Measurements from ENCODE around the gene IGF1R. TPM values are rescaled to one million over a fixed set of nuclear protein-coding genes. Genes with fewer than 3 reads are reported as not detected.

IGF1R gene
- total and polyA plus RNA-seq, 2 of the 13 experiments (the other 11 are each of a cell fraction or from before 2014, with no cell fraction given): 15.9 to 18.4 TPM

GRCh38 chr15:98796685-98797357, 148.5 kb downstream of the IGF1R start:
- 94% methylated on average over 5 of the region's 12 CpGs for WGBS (ENCODE audit: low lambda C conversion rate)
- ChIA-PET POLR2A (no interaction called here), CTCF (ENCODE audit: low intra/inter-chr PET ratio, low total read pairs) (no interaction called here)
- intact Hi-C loops (cut with micrococcal nuclease; ENCODE audit: unreplicated experiment) (no loop called here), in situ Hi-C loops (cut with HindIII; ENCODE audit: extremely low pct_ligation_motif_present, low pct_unique_long_range_greater_than_20kb) (no loop called here)
- H3K9me3 ChIP-seq (ENCODE audit: low read length): no peaks in the 10 kb centered on the region
- no peak for DNase-seq (ENCODE audit: low spot score)
- no peak overlapping the region for H3K9ac ChIP-seq (ENCODE audit: insufficient read depth, low read depth, low read length)
- H3K27ac ChIP-seq (ENCODE audit: extremely low read length, insufficient read depth, low read length): no peak overlapping the region
- no peaks in the 10 kb centered on the region for H3K27me3 ChIP-seq (ENCODE audit: control insufficient read depth in 1 of 2, insufficient read depth in 2 of 2, low read length in 2 of 2)
- TF ChIP-seq KMT2B (CRISPR knock-in tag; IDR thresholded peaks at IDR 0.05) (no peak), ZNF20 (CRISPR knock-in tag; IDR thresholded peaks at IDR 0.05) (no peak), E2F2 (CRISPR knock-in tag; IDR thresholded peaks at IDR 0.05; ENCODE audit: borderline replicate concordance) (no peak), CC2D1A (CRISPR knock-in tag; IDR thresholded peaks at IDR 0.05) (no peak), RBM22 (optimal IDR thresholded peaks at IDR 0.05; ENCODE audit: low read length) (no peak), CBX5 (CRISPR knock-in tag; IDR thresholded peaks at IDR 0.05; ENCODE audit: borderline replicate concordance) (no peak), MLXIP (CRISPR knock-in tag; IDR thresholded peaks at IDR 0.05; ENCODE audit: borderline replicate concordance) (no peak), SIN3A (IDR thresholded peaks at IDR 0.05; ENCODE audit: borderline replicate concordance, low read depth, low read length) (no peak), ZFY (CRISPR knock-in tag; IDR thresholded peaks at IDR 0.05) (no peak)
- H2AFZ ChIP-seq (ENCODE audit: low read length): no peak overlapping the region
- H4K20me1 ChIP-seq (ENCODE audit: insufficient read depth, low read length): peaks cover 80% of the 10 kb centered on the region
- ATAC-seq: no peak
- no peak overlapping the region for H3K4me2 ChIP-seq (ENCODE audit: low read depth, low read length)
- H3K4me3 ChIP-seq (replicated peaks in 1 of 3; ENCODE audit: insufficient read depth in 1 of 3, low read depth in 2 of 3, low read length in 3 of 3): no peak overlapping the region
- peaks cover 56% of the 10 kb centered on the region for H3K4me1 ChIP-seq (ENCODE audit: insufficient read depth, low read length)
- BruUV-seq (replicated peaks): no TSS peak
- peaks cover 74% of the 10 kb centered on the region for H3K79me2 ChIP-seq (ENCODE audit: insufficient read depth, low read length)
- H3K36me3 ChIP-seq (replicated peaks in 1 of 2; ENCODE audit: control insufficient read depth in 1 of 2, insufficient read depth in 2 of 2, low read length in 2 of 2): no peaks in the 10 kb centered on the region
- FAIRE-seq: no peak
